ACC112 (cell line): ENCODE results near the gene ADGRD1.
"Not testable (repeated sequence)": the region's sequence is repeated elsewhere in the genome, so short reads cannot be mapped to it uniquely, and the experiment has no call there.

ENCODE experiments used
- H2AFZ ChIP-seq: fragments of 200-600 bp; sonication (generic); one replicate; pipeline ENCODE4 v1.6.0; 2017; ENCODE audit warnings: antibody characterized with exemption, low read length; ENCODE audit not compliant: unreplicated experiment
- H3K27ac ChIP-seq: fragments of 200-600 bp; sonication (generic); 2 replicates; pipeline ENCODE4 v1.5.1; 2014; ENCODE audit warnings: low read depth, mild to moderate bottlenecking, antibody characterized with exemption, low read length, moderate library complexity
- H3K27me3 ChIP-seq: fragments of 200-600 bp; sonication (generic); 2 replicates; pipeline ENCODE4 v1.6.1; 2014; ENCODE audit warnings: mild to moderate bottlenecking, antibody characterized with exemption, low read length, moderate library complexity, mixed read lengths; ENCODE audit not compliant: insufficient read depth
- H3K36me3 ChIP-seq: fragments of 200-600 bp; sonication (generic); 2 replicates; pipeline ENCODE4 v1.6.1; 2016; ENCODE audit warnings: mild to moderate bottlenecking, antibody characterized with exemption, low read length, moderate library complexity, mixed read lengths; ENCODE audit not compliant: insufficient read depth
- H3K4me1 ChIP-seq: fragments of 200-600 bp; sonication (generic); one replicate; pipeline ENCODE4 v1.6.1; 2016; ENCODE audit warnings: low read length, mixed read lengths; ENCODE audit not compliant: insufficient read depth, unreplicated experiment, control insufficient read depth
- H3K4me3 ChIP-seq: fragments of 200-600 bp; sonication (generic); 2 replicates; pipeline ENCODE4 v1.5.1; 2014; ENCODE audit warnings: mild to moderate bottlenecking, low read depth, low read length
- H3K79me2 ChIP-seq: fragments of 200-600 bp; sonication (generic); one replicate; pipeline ENCODE4 v1.6.0; 2016; ENCODE audit warnings: low read length; ENCODE audit not compliant: control insufficient read depth, unreplicated experiment, insufficient read depth

The ADGRD1 gene

DNA sequence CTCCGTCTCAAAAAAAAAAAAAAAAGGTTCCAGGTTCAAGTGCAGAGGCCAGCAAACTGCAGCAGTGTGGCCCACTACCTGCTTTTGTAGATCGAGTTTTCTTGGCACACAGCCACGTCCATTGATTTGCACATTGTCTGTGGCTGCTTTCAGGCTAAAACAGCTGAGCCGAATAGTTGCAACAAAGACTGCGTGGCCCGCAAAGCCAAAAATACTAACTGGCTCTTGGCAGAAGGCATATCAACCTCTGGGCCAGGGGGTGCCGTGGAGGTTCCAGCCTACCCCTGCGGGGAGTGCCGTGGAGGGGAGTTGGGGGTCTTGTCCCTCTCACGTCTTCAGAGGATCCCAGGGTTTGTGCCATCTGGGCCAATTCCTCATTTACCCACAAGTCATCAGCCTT lies 170.1 kb downstream of the ADGRD1 start:
- no peaks in the 10 kb centered on the region for H3K4me1 ChIP-seq
- no peaks in the 10 kb centered on the region for H3K36me3 ChIP-seq
- no peak overlapping the region for H2AFZ ChIP-seq
- H3K27ac ChIP-seq = no peak overlapping the region
- no peak overlapping the region for H3K4me3 ChIP-seq
- H3K79me2 ChIP-seq = no peaks in the 10 kb centered on the region
- no peaks in the 10 kb centered on the region for H3K27me3 ChIP-seq

DNA sequence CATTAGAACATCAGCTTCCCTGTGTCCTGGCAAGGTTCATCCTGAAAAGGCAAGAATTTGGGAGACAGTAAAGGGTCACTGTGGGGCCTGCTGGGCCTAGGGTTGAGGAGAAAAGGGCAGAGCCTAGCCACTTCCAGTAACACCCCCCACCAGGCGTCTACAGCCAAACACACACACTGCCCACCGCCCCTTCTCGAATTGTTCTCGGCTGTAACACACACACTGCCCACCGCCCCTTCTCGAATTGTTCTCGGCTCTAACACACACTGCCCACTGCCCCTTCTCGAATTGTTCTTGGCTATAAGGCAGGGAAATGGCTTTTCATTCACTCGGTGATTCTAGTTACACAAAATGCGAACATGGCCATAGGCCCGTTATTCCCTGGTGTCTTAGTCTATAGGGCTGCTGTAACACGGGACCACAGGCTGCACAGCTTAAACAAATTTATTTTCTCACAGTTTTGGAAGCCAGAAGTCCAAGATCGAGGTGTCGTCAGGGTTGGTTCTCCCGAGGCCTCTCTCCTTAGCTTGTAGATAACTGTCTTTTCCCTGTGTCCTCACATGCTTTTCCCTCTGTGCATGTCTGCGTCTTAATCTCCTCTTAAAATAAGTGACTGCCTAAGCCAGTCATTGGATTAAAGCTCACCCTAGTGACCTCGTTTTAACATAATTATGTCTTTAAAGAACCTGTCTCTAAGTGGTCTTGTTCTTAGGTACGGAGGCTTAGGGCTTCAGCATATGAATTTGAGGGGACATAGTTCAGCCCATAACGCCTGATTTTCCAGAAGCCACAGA lies 171.0 kb downstream of the ADGRD1 start:
- Histone ChIP-seq H3K79me2 (no peaks in the 10 kb centered on the region), H2AFZ (no peak overlapping the region), H3K36me3 (no peaks in the 10 kb centered on the region), H3K27ac (no peak overlapping the region), H3K27me3 (no peaks in the 10 kb centered on the region), H3K4me3 (no peak overlapping the region), H3K4me1 (no peaks in the 10 kb centered on the region)

DNA sequence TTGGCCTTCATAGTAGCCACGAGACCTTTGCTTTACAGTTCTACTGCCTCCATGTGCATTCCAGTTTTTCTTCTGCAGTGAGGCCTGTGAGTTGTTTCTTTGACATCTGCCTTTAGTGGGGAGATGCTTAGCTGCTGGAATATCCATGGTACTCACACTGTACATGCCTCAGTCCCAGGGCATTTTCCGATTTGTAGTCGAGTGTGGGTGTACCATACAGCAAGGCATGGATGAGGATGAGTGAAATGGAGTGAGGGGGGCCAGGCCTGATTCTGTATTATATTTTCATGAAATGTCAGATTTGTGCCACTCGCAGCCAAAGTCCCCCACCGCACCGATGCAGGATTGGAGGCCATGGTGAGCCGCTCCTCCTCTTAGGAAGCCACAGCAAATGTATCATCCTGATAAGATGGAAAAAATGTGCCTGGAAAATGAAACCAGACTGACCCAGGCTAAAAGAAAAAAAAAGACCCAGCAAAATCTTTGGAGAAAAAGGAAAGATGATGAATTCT lies 173.0 kb downstream of the ADGRD1 start:
- no peaks in the 10 kb centered on the region for H3K36me3 ChIP-seq
- no peaks in the 10 kb centered on the region for H3K4me1 ChIP-seq
- H3K27ac ChIP-seq = no peak overlapping the region
- no peak overlapping the region for H3K4me3 ChIP-seq
- no peaks in the 10 kb centered on the region for H3K27me3 ChIP-seq
- H3K79me2 ChIP-seq = no peaks in the 10 kb centered on the region
- H2AFZ ChIP-seq = no peak overlapping the region

GRCh38 chr12:131128556-131128955 lies 174.8 kb downstream of the ADGRD1 start:
- no peaks in the 10 kb centered on the region for H3K4me1 ChIP-seq
- no peaks in the 10 kb centered on the region for H3K27me3 ChIP-seq
- H3K4me3 ChIP-seq = no peak overlapping the region
- no peaks in the 10 kb centered on the region for H3K36me3 ChIP-seq
- no peaks in the 10 kb centered on the region for H3K79me2 ChIP-seq
- no peak overlapping the region for H2AFZ ChIP-seq
- no peak overlapping the region for H3K27ac ChIP-seq

GRCh38 chr12:131128966-131129619 lies 175.4 kb downstream of the ADGRD1 start:
- H3K4me3 ChIP-seq, H3K27me3 ChIP-seq, H3K4me1 ChIP-seq, H3K27ac ChIP-seq, H2AFZ ChIP-seq, H3K79me2 ChIP-seq, H3K36me3 ChIP-seq: not testable (repeated sequence)

DNA sequence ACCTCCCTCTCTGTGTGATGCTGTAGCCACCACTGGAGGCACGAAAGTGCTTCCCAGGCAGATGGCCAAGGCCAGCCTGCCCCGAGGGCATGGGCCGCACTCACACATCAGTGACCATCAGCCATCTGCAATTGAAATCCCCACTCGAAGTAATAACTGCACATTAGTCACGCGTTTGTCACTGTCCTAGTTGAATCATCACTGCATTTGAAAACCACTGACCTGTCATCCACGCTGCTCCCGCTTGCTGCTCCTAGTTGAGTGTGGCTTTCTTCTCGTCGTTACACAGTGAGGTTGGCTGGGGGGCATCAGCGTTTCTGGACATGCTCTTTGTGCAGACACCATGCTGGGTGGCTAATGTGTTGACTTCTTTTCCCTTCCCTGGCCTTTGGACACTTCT lies 176.1 kb downstream of the ADGRD1 start:
- H3K27me3 ChIP-seq = no peaks in the 10 kb centered on the region
- H3K79me2 ChIP-seq = no peaks in the 10 kb centered on the region
- H3K4me1 ChIP-seq = no peaks in the 10 kb centered on the region
- no peak overlapping the region for H2AFZ ChIP-seq
- no peaks in the 10 kb centered on the region for H3K36me3 ChIP-seq
- no peak overlapping the region for H3K4me3 ChIP-seq
- no peak overlapping the region for H3K27ac ChIP-seq

- H3K36me3 ChIP-seq = no peaks in the 10 kb centered on the region
- H3K27me3 ChIP-seq = no peaks in the 10 kb centered on the region
- H3K4me1 ChIP-seq = no peaks in the 10 kb centered on the region
- no peak overlapping the region for H2AFZ ChIP-seq
- H3K4me3 ChIP-seq = no peak overlapping the region
- no peak overlapping the region for H3K27ac ChIP-seq
- no peaks in the 10 kb centered on the region for H3K79me2 ChIP-seq
Observed at GRCh38 chr12:131130311-131130911, 176.7 kb downstream of the ADGRD1 start.

DNA sequence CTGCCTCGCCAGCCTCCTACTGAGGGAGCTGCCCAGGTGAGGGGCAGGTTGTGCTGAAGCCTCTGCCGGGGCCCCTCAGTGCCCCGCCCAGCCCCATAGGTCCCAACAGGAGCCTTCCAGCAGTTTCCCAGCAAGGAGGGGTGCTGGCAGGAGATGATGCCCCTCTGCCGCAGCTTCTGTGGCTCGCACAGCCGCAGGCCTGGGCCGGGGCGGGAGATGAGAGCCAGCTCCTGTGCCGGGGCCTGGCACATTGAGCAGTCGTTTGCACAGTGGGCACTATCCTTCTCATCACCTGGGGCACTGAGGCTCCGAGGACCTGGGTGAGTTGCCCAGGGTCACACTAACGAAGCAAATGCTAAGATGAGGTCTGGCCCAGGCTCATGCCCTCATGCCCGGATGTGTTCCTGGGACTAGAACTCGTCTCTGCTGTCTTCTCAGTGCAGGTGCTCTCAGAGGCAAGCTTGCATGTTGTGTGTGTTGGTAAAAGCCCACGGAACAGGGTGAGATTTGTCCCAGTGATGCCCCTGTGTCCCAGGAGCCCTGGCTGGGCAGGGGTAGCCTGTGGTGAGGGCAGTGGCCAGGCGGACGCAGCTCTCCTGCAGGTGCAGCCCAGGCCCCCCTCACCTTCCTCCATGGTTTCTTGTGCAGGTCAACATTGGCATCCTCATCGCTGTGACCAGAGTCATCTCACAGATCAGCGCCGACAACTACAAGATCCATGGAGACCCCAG lies 177.5 kb downstream of the ADGRD1 start:
- Histone ChIP-seq H3K4me3 (no peak overlapping the region), H3K79me2 (no peaks in the 10 kb centered on the region), H3K4me1 (no peaks in the 10 kb centered on the region), H2AFZ (no peak overlapping the region), H3K27ac (no peak overlapping the region), H3K36me3 (no peaks in the 10 kb centered on the region), H3K27me3 (no peaks in the 10 kb centered on the region)

GRCh38 chr12:131131808-131132117 lies 178.1 kb downstream of the ADGRD1 start:
- Histone ChIP-seq H3K4me3 (no peak overlapping the region), H3K79me2 (no peaks in the 10 kb centered on the region), H3K4me1 (no peaks in the 10 kb centered on the region), H3K27ac (no peak overlapping the region), H3K36me3 (no peaks in the 10 kb centered on the region), H3K27me3 (no peaks in the 10 kb centered on the region), H2AFZ (no peak overlapping the region)

DNA sequence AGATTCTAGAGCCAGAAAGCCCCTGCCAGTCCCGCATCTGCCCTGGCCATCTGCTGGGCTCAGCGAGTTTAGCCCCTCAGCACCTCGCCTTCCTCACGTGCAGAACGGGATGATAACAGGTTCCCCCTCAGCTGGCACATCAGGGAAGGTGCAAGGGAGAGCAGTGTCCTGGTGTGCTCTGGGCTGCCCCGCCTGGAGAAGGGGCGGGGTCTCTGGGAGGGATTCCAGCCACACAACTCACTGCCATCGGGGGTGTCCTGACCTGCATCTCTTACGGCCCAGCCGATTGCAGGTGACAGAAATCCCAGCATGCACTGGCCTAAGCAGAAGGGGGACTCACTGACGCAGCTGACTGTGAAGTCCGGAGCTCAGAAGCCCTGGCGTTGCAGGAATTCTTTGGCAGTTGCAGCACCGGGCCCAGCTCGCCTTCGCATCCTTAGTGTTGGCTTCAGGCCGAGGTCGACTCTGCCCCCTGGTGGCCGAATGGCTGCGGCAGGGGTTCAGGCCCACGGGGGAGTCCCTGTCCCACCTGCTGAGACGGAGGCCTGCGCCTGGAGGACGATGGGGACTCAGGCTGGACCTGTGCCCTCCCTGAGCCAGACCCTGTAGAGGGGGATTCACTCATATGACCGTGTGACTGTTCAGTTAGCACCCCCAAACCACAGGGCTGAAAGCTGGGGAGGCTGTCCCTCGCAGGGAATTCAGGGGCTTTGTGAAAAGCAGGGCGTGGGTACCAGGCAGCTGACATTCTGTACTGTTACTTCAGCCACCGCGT lies 178.6 kb downstream of the ADGRD1 start:
- H2AFZ ChIP-seq = no peak overlapping the region
- H3K36me3 ChIP-seq = no peaks in the 10 kb centered on the region
- no peak overlapping the region for H3K27ac ChIP-seq
- no peaks in the 10 kb centered on the region for H3K4me1 ChIP-seq
- no peaks in the 10 kb centered on the region for H3K27me3 ChIP-seq
- no peak overlapping the region for H3K4me3 ChIP-seq
- H3K79me2 ChIP-seq = no peaks in the 10 kb centered on the region
